ENCODE measurements around the gene COL15A1. TPM values are rescaled to one million over a fixed set of nuclear protein-coding genes. Genes with fewer than 3 reads are reported as not detected.

The COL15A1 gene
- polyA plus RNA-seq, 1 donor (not counting 4 experiments of a cell fraction or from before 2014, with no cell fraction given), result not detected

- Histone ChIP-seq H3K27ac (ENCODE audit: control insufficient read depth, insufficient read depth, low read length) (no peak overlapping the region), H3K36me3 (ENCODE audit: control insufficient read depth in 2 of 2, extremely low read depth in 1 of 2, insufficient read depth in 2 of 2, low read length in 2 of 2) (no peaks in the 10 kb centered on the region), H3K9me1 (ENCODE audit: control insufficient read depth, extremely low read depth, insufficient read depth, low read length) (no peaks in the 10 kb centered on the region), H3K9me3 (ENCODE audit: control insufficient read depth, low read depth, low read length) (no peaks in the 10 kb centered on the region), H4K20me1 (ENCODE audit: control insufficient read depth, extremely low read depth, insufficient read depth, low read length) (no peaks in the 10 kb centered on the region), H3K4me3 (ENCODE audit: control insufficient read depth in 2 of 3, extremely low read depth in 1 of 3, insufficient read depth in 2 of 3, low read depth in 1 of 3, low read length in 3 of 3) (no peak overlapping the region), H2AFZ (ENCODE audit: control insufficient read depth, low read length) (peak overlapping the region; percentile 37), H3K4me2 (ENCODE audit: control insufficient read depth, extremely low read depth, insufficient read depth, low read depth, low read length) (no peak overlapping the region), H3K4me1 (ENCODE audit: control insufficient read depth, extremely low read depth, insufficient read depth, low read length) (peaks cover 17% of the 10 kb centered on the region), H3K9ac (ENCODE audit: control insufficient read depth, extremely low read depth, insufficient read depth, low read length) (no peak overlapping the region), H3K79me2 (ENCODE audit: control insufficient read depth, insufficient read depth, low read length) (no peaks in the 10 kb centered on the region), H3K27me3 (ENCODE audit: control insufficient read depth, extremely low read depth, insufficient read depth, low read length) (peaks cover 4% of the 10 kb centered on the region)
- DNase-seq (ENCODE audit: low read depth, low spot score) (no peak), FAIRE-seq (no peak)
- TF ChIP-seq EZH2 (IDR thresholded peaks at IDR 0.05; ENCODE audit: low read length), result no peak
- TF ChIP-seq CTCF (optimal IDR thresholded peaks at IDR 0.05 in 1 of 3, IDR thresholded peaks at IDR 0.05 in 1 of 3, conservative IDR thresholded peaks at IDR 0.05 in 1 of 3; ENCODE audit: extremely low read depth in 1 of 3, insufficient read depth in 2 of 3, low read length in 3 of 3), result no peak
- dilution Hi-C loops (cut with MboI; ENCODE audit: extremely low pct_ligation_motif_present, low sequenced_read_pairs), result no loop called here
Measured at GRCh38 chr9:99039505-99040182, 95.9 kb downstream of the COL15A1 start.

GRCh38 chr9:99040251-99040900, 96.7 kb downstream of the COL15A1 start:
- Histone ChIP-seq H3K27ac (ENCODE audit: control insufficient read depth, insufficient read depth, low read length) (no peak overlapping the region), H3K9ac (ENCODE audit: control insufficient read depth, extremely low read depth, insufficient read depth, low read length) (no peak overlapping the region), H3K36me3 (ENCODE audit: control insufficient read depth in 2 of 2, extremely low read depth in 1 of 2, insufficient read depth in 2 of 2, low read length in 2 of 2) (no peaks in the 10 kb centered on the region), H3K9me1 (ENCODE audit: control insufficient read depth, extremely low read depth, insufficient read depth, low read length) (no peaks in the 10 kb centered on the region), H4K20me1 (ENCODE audit: control insufficient read depth, extremely low read depth, insufficient read depth, low read length) (no peaks in the 10 kb centered on the region), H3K27me3 (ENCODE audit: control insufficient read depth, extremely low read depth, insufficient read depth, low read length) (no peaks in the 10 kb centered on the region), H2AFZ (ENCODE audit: control insufficient read depth, low read length) (peak overlapping the region; percentile 37), H3K4me1 (ENCODE audit: control insufficient read depth, extremely low read depth, insufficient read depth, low read length) (peaks cover 17% of the 10 kb centered on the region), H3K4me2 (ENCODE audit: control insufficient read depth, extremely low read depth, insufficient read depth, low read depth, low read length) (no peak overlapping the region), H3K9me3 (ENCODE audit: control insufficient read depth, low read depth, low read length) (no peaks in the 10 kb centered on the region), H3K4me3 (ENCODE audit: control insufficient read depth in 2 of 3, extremely low read depth in 1 of 3, insufficient read depth in 2 of 3, low read depth in 1 of 3, low read length in 3 of 3) (no peak overlapping the region), H3K79me2 (ENCODE audit: control insufficient read depth, insufficient read depth, low read length) (no peaks in the 10 kb centered on the region)
- dilution Hi-C loops (cut with MboI; ENCODE audit: extremely low pct_ligation_motif_present, low sequenced_read_pairs), result no loop called here
- FAIRE-seq, result no peak
- no peak for DNase-seq (ENCODE audit: low read depth, low spot score)
- no peak for TF ChIP-seq CTCF (optimal IDR thresholded peaks at IDR 0.05 in 1 of 3, IDR thresholded peaks at IDR 0.05 in 1 of 3, conservative IDR thresholded peaks at IDR 0.05 in 1 of 3; ENCODE audit: extremely low read depth in 1 of 3, insufficient read depth in 2 of 3, low read length in 3 of 3)
- TF ChIP-seq EZH2 (IDR thresholded peaks at IDR 0.05; ENCODE audit: low read length), result no peak
